Measurements from ENCODE around the gene SAYSD1. TPM values are rescaled to one million over a fixed set of nuclear protein-coding genes. Genes with fewer than 3 reads are reported as not detected.

SAYSD1 gene
- total and polyA plus RNA-seq, 2 experiments from 2014 or later: 8.2 to 10.0 TPM

- DNase-seq (ENCODE audit: low spot score): no peak
- Mint-ChIP-seq H3K36me3 (ENCODE audit: low read depth) (peaks cover 2% of the 10 kb centered on the region; the same call in 2 of the 3 replicates), H3K27me3 (ENCODE audit: insufficient read depth, low read depth, poor library complexity) (peaks cover 17% of the 10 kb centered on the region), H3K9me3 (no peaks in the 10 kb centered on the region), H3K4me3 (no peak overlapping the region), H3K27ac (no peak overlapping the region), H3K4me1 (peaks cover 15% of the 10 kb centered on the region)
- no peaks in the 10 kb centered on the region for H3K79me2 ChIP-seq (replicated peaks; ENCODE audit: insufficient read depth)
- H2AFZ ChIP-seq: no peak overlapping the region
- H3K4me1 ChIP-seq (ENCODE audit: insufficient read depth): peaks cover 7% of the 10 kb centered on the region
- TF ChIP-seq EZH2 (IDR thresholded peaks at IDR 0.05; ENCODE audit: low read depth, unreplicated experiment) (no peak), NANOG (IDR thresholded peaks at IDR 0.05; ENCODE audit: borderline replicate concordance) (no peak), ZNF331 (CRISPR knock-in tag; IDR thresholded peaks at IDR 0.05; ENCODE audit: low read depth) (no peak), ZNF114 (CRISPR knock-in tag; IDR thresholded peaks at IDR 0.05) (no peak), EZH2phosphoT487 (IDR thresholded peaks at IDR 0.05; ENCODE audit: unreplicated experiment) (no peak), CTCF (conservative IDR thresholded peaks at IDR 0.05; ENCODE audit: low read depth in 2 of 2) (no peak), POLR2AphosphoS5 (IDR thresholded peaks at IDR 0.05; ENCODE audit: low read depth) (no peak)
- H3K4me2 ChIP-seq: no peak overlapping the region
- H3K9me2 ChIP-seq (ENCODE audit: insufficient read depth): no peaks in the 10 kb centered on the region
- H3K4me3 ChIP-seq: no peak overlapping the region
- H4K20me1 ChIP-seq (replicated peaks; ENCODE audit: insufficient read depth): no peaks in the 10 kb centered on the region
- no peaks in the 10 kb centered on the region; the same call in 1 of the 2 replicates for H3K36me3 ChIP-seq (ENCODE audit: insufficient read depth)
- no peak overlapping the region for H3K27ac ChIP-seq (ENCODE audit: low read depth)
- no peaks in the 10 kb centered on the region for H3K27me3 ChIP-seq (ENCODE audit: insufficient read depth)
- ATAC-seq: no peak
- no peaks in the 10 kb centered on the region for H3F3A ChIP-seq (replicated peaks; ENCODE audit: low read depth)
Observed at GRCh38 chr6:39073471-39074355, 41.3 kb downstream of the SAYSD1 start.

GRCh38 chr6:39072830-39073229 is 42.2 kb downstream of the SAYSD1 start:
- H3K9me2 ChIP-seq (ENCODE audit: insufficient read depth): no peaks in the 10 kb centered on the region
- no peak for ATAC-seq
- H4K20me1 ChIP-seq (replicated peaks; ENCODE audit: insufficient read depth): no peaks in the 10 kb centered on the region
- Mint-ChIP-seq H3K9me3 (no peaks in the 10 kb centered on the region), H3K4me1 (peaks cover 15% of the 10 kb centered on the region), H3K36me3 (ENCODE audit: low read depth) (peaks cover 2% of the 10 kb centered on the region; the same call in 2 of the 3 replicates), H3K27ac (no peak overlapping the region), H3K27me3 (ENCODE audit: insufficient read depth, low read depth, poor library complexity) (peaks cover 17% of the 10 kb centered on the region), H3K4me3 (no peak overlapping the region)
- no peaks in the 10 kb centered on the region for H3F3A ChIP-seq (replicated peaks; ENCODE audit: low read depth)
- no peak overlapping the region for H3K4me3 ChIP-seq
- H3K79me2 ChIP-seq (replicated peaks; ENCODE audit: insufficient read depth): no peaks in the 10 kb centered on the region
- no peaks in the 10 kb centered on the region; the same call in 1 of the 2 replicates for H3K36me3 ChIP-seq (ENCODE audit: insufficient read depth)
- no peak for DNase-seq (ENCODE audit: low spot score)
- no peak overlapping the region for H2AFZ ChIP-seq
- H3K4me1 ChIP-seq (ENCODE audit: insufficient read depth): peaks cover 7% of the 10 kb centered on the region
- H3K27ac ChIP-seq (ENCODE audit: low read depth): no peak overlapping the region
- H3K4me2 ChIP-seq: no peak overlapping the region
- H3K27me3 ChIP-seq (ENCODE audit: insufficient read depth): no peaks in the 10 kb centered on the region
- no peak for TF ChIP-seq REST (IDR thresholded peaks at IDR 0.05; ENCODE audit: unreplicated experiment)
- no peak for TF ChIP-seq CREB1 (CRISPR knock-in tag; IDR thresholded peaks at IDR 0.05; ENCODE audit: low read depth)
- TF ChIP-seq EZH2 (IDR thresholded peaks at IDR 0.05; ENCODE audit: low read depth, unreplicated experiment): no peak
- no peak for TF ChIP-seq ZNF114 (CRISPR knock-in tag; IDR thresholded peaks at IDR 0.05)
- no peak for TF ChIP-seq NANOG (IDR thresholded peaks at IDR 0.05; ENCODE audit: borderline replicate concordance)
- no peak for TF ChIP-seq STAT1 (IDR thresholded peaks at IDR 0.05; ENCODE audit: unreplicated experiment)
- no peak for TF ChIP-seq ETS1 (IDR thresholded peaks at IDR 0.05)
- no peak for TF ChIP-seq ZNF331 (CRISPR knock-in tag; IDR thresholded peaks at IDR 0.05; ENCODE audit: low read depth)
- TF ChIP-seq CTCF (conservative IDR thresholded peaks at IDR 0.05; ENCODE audit: low read depth in 2 of 2): no peak
- no peak for TF ChIP-seq JUNB (IDR thresholded peaks at IDR 0.05; ENCODE audit: unreplicated experiment)
- TF ChIP-seq POLR2AphosphoS5 (IDR thresholded peaks at IDR 0.05; ENCODE audit: low read depth): no peak
- no peak for TF ChIP-seq EZH2phosphoT487 (IDR thresholded peaks at IDR 0.05; ENCODE audit: unreplicated experiment)
